Heart right ventricle (tissue), 16 donors: ENCODE measurements around the gene SLC4A9. TPM values are rescaled to one million over a fixed set of nuclear protein-coding genes. Genes with fewer than 3 reads are reported as not detected.

Source experiments
- ATAC-seq, 8 donors: fragments of 200-7000 bp; cut with Tn5 transposase; one replicate each; pipeline ENCODE4 v1.9.1; 2020; ENCODE audit warnings: mild to moderate bottlenecking in 8 of 8, moderate library complexity in 8 of 8, moderate number of reproducible peaks in 1 of 8
- DNase-seq, 2 donors: peaks; one replicate each; pipeline ENCODE4 v3.0.0-alpha.2; 2020
- H3K27ac ChIP-seq, 10 donors: fragments of 200-600 bp; sonication (generic) in 2 of 10; one replicate each; pipeline versions ENCODE4 v1.5.0 to v1.8.0; 2020 to 2022; ENCODE audit warnings: mild to moderate bottlenecking in 3 of 10
- H3K27me3 ChIP-seq, 7 donors: fragments of 200-600 bp; one replicate each; pipeline ENCODE4 v1.8.0; 2021 to 2022; ENCODE audit warnings: mild to moderate bottlenecking in 2 of 7
- H3K36me3 ChIP-seq, 9 donors: fragments of 200-600 bp; sonication (generic) in 1 of 9; one replicate each; pipeline versions ENCODE4 v1.5.0 to v1.8.0; 2020 to 2022; ENCODE audit warnings: mild to moderate bottlenecking in 2 of 9
- H3K4me1 ChIP-seq, 9 donors: fragments of 200-600 bp; sonication (generic) in 1 of 9; one replicate each; pipeline versions ENCODE4 v1.5.0 to v1.8.0; 2020 to 2022; ENCODE audit warnings: mild to moderate bottlenecking in 4 of 9
- H3K4me3 ChIP-seq, 10 donors: fragments of 200-600 bp; sonication (generic) in 2 of 10; one replicate each; pipeline versions ENCODE4 v1.5.0 to v1.8.0; 2020 to 2022; ENCODE audit warnings: mild to moderate bottlenecking in 7 of 10, moderate library complexity in 2 of 10
- H3K9me3 ChIP-seq, 11 donors: fragments of 200-600 bp in 10 of 11; sonication (generic) in 2 of 11; one replicate each; pipeline versions ENCODE4 v1.5.0 to v1.8.0; 2013 to 2022; ENCODE audit warnings: mild to moderate bottlenecking in 2 of 11, control low read depth in 1 of 11, moderate library complexity in 1 of 11
- WGBS, 2 donors: extraction: QIAGEN DNeasy Blood & Tissue Kit; methylation state at CpG; one replicate each; pipeline ENCODE4 v1.1.7; 2013; ENCODE audit warnings: inconsistent platforms in 1 of 2; 5-methylcytosine and 5-hydroxymethylcytosine counted together
- intact Hi-C, 10 donors: fragments of 100-400 bp; cut with DNase I; formaldehyde crosslinking; loops; one replicate each; pipeline versions ENCODE4 v1.11.1 to v1.14.2; 2022
- polyA plus RNA-seq, 2 donors: library from polyadenylated mRNA; stranded (reverse); fragments of 200-250 nt; gene quantifications; one replicate each; pipeline ENCODE4 v1.2.3, GENCODE V29; 2013
- total RNA-seq, 10 donors: library from RNA; stranded (reverse); fragmentation: NEBNext Ultra II Directional in 3 of 10; extraction: Animal tissue kit (Norgen Biotek cat#: 25700) in 3 of 10; gene quantifications; one replicate each; pipeline versions ENCODE4 v1.2.1 to v1.2.4, GENCODE V29; 2021 to 2023
- TF ChIP-seq, protein P1 (sequence below), 9 donors: fragments of 200-600 bp; sonication (generic) in 2 of 9; IDR thresholded peaks; one replicate each; pipeline versions ENCODE4 v1.5.0 to v1.8.0; 2021 to 2022; ENCODE audit warnings: antibody characterized with exemption in 9 of 9, mild to moderate bottlenecking in 5 of 9, moderate library complexity in 1 of 9
- donor health status: Arrhythmogenic right ventricular cardiomyopathy.
- donor health status: ischemic (EF 13 %, LVEDD 7.1; RV severe dilation, severe dysfunction).
- donor health status: healthy with polysubstance abuse.
- donor health status: DM: no; HTN: yes; CAD: no.
- donor health status: DM: no; HTN: no; CAD: no.
- donor health status: ischemic (EF 25% LVEDD 6.9; RV normal size, moderate dysfunction).
- donor health status: ischemic (EF 25% LVEDD 5.7; RV mildly dilated, moderate dysfunction).
- donor health status: healthy.
- donor health status: DM: yes; HTN: yes; CAD: no.
- donor health status: Ischemic cardiomyopathy.
- donor health status: ischemic (EF 35%, LVEDD 5.7; RV mildly dilated, moderate dysfunction).
- donor health status: nonischemic (EF 11% LVEDD 7.7; RV severe dilation, severe dysfunction).
- donor health status: DM: yes; HTN: yes; CAD: no.
- donor health status: PGD.
- donor health status: ischemic (EF 29% LVEDD 5.4; RV normal size, mild dysfunction).
- donor health status: nonischemic (EF 23%, LVEDD 6.1; RV moderate dilation, normal function).

The SLC4A9 gene
- total and polyA plus RNA-seq, 12 donors: 0.01 to 0.34 (median 0.20) TPM; not detected in 8

DNA sequence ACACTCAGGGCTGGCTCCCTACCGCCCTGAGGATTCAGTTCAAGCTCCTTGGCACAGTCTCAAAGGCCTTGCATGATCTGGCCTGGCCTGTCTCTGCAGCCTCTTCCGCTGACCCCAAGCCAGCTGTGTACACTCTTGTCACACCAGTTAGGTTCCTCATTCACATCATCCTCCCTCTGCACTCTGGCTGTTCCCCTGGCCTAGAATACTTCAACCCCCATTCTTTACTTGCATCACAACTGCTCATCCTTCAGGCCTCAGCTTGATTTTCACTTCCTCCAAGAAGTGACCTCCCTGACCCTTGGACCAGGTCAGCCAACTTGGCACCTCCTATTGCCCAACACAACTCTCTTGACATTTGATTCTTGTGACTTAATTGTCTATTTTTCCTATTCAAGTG, 38.2 kb upstream of the SLC4A9 start:
- Histone ChIP-seq H3K27me3 (no peaks in the 10 kb centered on the region), H3K4me3 (no peak overlapping the region), H3K9me3 (no peaks in the 10 kb centered on the region), H3K27ac (peak overlapping the region in 5 of 10 donors; percentile 75 to 88 (median 81)), H3K4me1 (peaks cover 15 to 69% (median 33%) of the 10 kb centered on the region in 9 donors), H3K36me3 (no peaks in the 10 kb centered on the region)
- intact Hi-C loops: no loop called here
- WGBS, 2 donors: 73 to 83% methylated on average over 2 of the region's 2 CpGs
- TF ChIP-seq, protein P1, sequence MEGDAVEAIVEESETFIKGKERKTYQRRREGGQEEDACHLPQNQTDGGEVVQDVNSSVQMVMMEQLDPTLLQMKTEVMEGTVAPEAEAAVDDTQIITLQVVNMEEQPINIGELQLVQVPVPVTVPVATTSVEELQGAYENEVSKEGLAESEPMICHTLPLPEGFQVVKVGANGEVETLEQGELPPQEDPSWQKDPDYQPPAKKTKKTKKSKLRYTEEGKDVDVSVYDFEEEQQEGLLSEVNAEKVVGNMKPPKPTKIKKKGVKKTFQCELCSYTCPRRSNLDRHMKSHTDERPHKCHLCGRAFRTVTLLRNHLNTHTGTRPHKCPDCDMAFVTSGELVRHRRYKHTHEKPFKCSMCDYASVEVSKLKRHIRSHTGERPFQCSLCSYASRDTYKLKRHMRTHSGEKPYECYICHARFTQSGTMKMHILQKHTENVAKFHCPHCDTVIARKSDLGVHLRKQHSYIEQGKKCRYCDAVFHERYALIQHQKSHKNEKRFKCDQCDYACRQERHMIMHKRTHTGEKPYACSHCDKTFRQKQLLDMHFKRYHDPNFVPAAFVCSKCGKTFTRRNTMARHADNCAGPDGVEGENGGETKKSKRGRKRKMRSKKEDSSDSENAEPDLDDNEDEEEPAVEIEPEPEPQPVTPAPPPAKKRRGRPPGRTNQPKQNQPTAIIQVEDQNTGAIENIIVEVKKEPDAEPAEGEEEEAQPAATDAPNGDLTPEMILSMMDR (IDR thresholded peaks at IDR 0.05): no peak
- DNase-seq (peak; percentile 34 to 54), ATAC-seq (peak; percentile 35 to 75 (median 61))

DNA sequence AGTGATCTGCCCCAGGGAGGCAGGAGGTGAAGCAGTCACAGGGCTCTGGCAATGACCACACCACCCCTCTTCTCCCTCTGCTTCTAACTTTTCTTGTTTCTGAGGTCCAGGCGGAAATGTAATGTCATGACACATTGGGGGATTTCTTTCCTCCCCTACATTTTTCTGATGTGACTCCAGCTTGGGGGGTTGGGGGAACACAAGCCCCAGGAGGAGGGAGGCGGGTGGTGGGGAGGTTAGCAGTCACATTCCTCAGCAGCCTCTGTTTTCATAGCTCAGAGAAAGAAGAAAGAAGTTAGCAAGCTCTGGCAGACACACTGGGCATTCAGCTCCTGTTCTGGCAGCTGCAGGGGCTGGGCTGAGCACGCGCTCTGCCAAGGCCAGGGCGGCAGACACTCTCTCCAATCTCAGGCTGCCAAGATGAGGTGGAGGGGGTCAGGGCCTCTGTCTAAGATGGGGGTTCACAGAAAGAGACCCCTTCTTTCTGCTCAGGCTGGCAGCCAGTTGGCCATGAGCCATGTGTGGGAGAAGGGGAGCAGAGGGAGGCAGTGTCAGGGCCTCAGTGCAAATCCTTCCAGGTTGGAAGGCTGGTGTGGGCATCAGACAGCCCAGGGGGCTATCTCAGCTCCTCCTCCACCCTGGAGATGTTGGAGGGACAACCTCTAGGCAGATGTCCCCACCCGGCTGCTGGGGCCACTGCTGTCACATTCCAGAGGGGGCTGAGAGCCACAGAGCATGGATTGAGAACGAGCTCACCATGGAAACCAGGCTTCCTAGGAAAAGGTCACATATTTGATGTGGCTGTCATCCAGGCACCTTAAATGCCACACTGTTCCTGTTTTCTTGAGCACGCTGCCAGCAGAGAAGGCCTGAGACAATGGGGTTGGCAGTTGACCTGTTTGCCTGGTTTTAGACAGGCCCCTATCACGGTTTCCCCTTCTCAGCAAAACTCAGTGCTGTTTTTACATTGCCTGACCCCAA, 37.0 kb upstream of the SLC4A9 start:
- Histone ChIP-seq H3K27ac (peak overlapping the region; percentile 56 to 88 (median 80)), H3K4me3 (no peak overlapping the region), H3K9me3 (no peaks in the 10 kb centered on the region), H3K36me3 (no peaks in the 10 kb centered on the region), H3K4me1 (peaks cover 18 to 78% (median 46%) of the 10 kb centered on the region in 9 donors), H3K27me3 (no peaks in the 10 kb centered on the region)
- intact Hi-C loops: no loop called here
- 33 to 45% methylated on average over 9 of the region's 9 CpGs for WGBS, 2 donors
- TF ChIP-seq, protein P1 (IDR thresholded peaks at IDR 0.05): no peak
- DNase-seq: peak in 1 of 2 donors; percentile 38
- ATAC-seq: peak; percentile 56 to 86 (median 77)

DNA sequence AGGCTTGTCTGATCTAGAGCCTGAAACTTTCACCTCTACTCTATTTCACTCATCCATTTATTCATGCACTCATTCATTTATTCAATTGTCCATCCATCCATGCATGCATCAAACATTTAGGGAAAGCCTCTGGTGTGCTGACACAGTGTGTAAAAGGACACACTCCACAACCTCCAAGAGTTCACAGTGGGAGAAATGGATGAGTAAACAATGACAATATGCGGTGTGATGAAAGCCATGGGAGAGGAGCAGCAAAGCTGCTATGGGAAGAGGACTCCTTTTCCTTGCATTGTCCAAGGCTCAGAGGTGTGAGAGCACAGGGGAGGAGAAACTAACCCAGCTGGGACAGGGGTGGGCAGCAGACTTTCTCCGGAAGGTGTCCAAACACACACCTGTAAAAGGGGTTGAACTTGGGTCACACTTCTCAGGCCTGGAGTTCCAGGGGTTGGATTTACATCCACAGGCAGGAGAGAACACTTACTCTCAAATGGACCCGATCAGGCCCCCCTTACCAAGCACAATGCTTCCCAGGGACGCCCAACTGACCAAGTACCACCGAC, 35.9 kb upstream of the SLC4A9 start:
- Histone ChIP-seq H3K4me3 (no peak overlapping the region), H3K9me3 (no peaks in the 10 kb centered on the region), H3K4me1 (peaks cover 19 to 77% (median 57%) of the 10 kb centered on the region in 9 donors), H3K36me3 (no peaks in the 10 kb centered on the region), H3K27ac (peak overlapping the region; percentile 45 to 88 (median 76)), H3K27me3 (no peaks in the 10 kb centered on the region)
- intact Hi-C loops: no loop called here
- 79 to 81% methylated on average over 5 of the region's 5 CpGs for WGBS, 2 donors
- ATAC-seq (no peak), DNase-seq (no peak)
- TF ChIP-seq, protein P1 (IDR thresholded peaks at IDR 0.05): no peak

DNA sequence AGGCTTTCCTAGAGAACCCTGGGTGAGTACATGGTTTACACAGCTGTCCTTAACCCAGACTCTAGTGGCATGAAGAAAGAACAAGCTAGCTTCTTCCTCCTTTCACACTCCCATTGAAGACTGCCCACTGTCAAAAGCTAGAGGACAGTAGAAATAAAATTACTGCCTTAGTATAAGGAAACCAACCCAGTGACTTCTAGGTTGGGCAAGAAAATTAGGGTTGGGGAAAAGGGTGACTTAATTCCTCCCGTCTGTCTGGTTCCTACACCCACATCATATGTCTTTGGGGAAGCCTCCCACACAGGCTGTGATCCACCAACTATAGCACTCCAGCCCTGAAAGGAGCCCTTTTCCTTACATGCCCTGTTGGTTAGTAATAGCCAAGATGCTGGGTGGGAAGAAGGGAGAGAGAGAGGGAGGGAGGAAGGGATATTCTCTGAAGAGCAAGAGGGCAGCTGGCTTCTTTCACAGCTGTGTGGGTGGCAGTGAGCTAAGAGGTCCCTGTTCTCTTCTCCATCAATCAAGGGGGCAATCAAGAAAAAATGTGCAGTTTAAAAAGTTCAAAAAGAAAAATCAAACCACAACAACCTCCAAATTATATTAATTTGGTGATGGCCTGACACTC, 35.3 kb upstream of the SLC4A9 start:
- 56 to 72% methylated on average over 1 of the region's 1 CpG for WGBS, 2 donors
- peaks cover 19 to 71% (median 63%) of the 10 kb centered on the region in 9 donors for H3K4me1 ChIP-seq
- peak in 3 of 8 donors; percentile 11 to 46 (median 17) for ATAC-seq

More for the DNA sequence above, 35.3 kb upstream of the SLC4A9 start:
- intact Hi-C loops: no loop called here
- Histone ChIP-seq H3K36me3 (no peaks in the 10 kb centered on the region), H3K4me3 (no peak overlapping the region), H3K9me3 (no peaks in the 10 kb centered on the region), H3K27ac (peak overlapping the region in 7 of 10 donors; percentile 45 to 88 (median 75)), H3K27me3 (no peaks in the 10 kb centered on the region)
- DNase-seq: no peak
- TF ChIP-seq, protein P1 (IDR thresholded peaks at IDR 0.05): no peak
